Stimulated activated CD8-positive, alpha-beta memory T cell treated with anti-CD3 and anti-CD28 coated beads, Interleukin-2, amount 100 ng/mL, for 1 hour (primary cell): ENCODE results near the gene NOS3.

ENCODE experiments used
- DNase-seq, 2 donors: peaks; one replicate each; pipeline ENCODE4 v3.0.0-alpha.2; 2020; ENCODE audit warnings: low read depth in 2 of 2

The NOS3 gene

GRCh38 chr7:150979713-150980390 is 11.0 kb upstream of the NOS3 start:
- no peak for DNase-seq

GRCh38 chr7:150980663-150981062 is 10.2 kb upstream of the NOS3 start:
- DNase-seq = no peak

DNA sequence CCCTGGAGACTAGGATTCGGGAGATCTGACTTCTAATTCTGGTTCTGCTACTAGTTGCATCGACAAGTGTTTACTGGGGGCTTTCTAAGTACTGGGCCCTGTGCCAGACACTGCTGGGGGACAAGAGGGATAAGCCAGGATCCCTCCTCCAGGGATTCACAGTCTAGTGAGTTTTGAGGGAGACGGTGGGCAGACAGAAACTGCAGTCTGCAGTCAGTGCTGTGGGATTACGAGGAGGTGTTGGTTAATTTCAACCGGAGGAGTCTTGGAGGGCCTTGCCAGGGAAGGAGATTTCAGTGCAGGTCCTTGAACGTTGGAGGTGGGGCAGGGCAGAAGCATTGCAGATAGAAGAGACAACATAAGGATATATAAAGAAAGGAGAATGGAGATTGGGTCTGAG is 9.2 kb upstream of the NOS3 start:
- DNase-seq = no peak

DNA sequence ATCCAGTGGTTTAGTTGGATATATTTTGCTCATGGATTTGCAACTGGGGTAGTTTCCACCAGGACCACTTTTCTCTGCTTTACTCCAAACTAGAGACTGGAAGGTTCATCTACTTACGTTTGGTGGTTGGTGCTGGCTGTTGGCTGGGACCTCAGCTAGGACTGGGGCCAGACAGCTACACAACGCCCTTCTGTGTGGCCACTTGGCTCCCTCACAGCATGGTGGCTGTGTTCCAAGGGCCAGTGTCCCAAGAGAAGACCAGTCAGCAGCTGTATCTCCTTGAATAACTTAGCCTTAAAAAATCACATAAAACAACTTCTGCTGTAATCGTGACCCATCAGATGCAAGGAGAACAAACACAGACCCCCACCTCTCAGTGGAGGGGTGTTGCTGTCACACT is 8.5 kb upstream of the NOS3 start:
- no peak for DNase-seq

- DNase-seq = no peak
Measured at GRCh38 chr7:150983893-150984368, 6.9 kb upstream of the NOS3 start.

- peak in 1 of 2 donors; percentile 29 for DNase-seq
Measured at GRCh38 chr7:150986099-150986512, 4.7 kb upstream of the NOS3 start.

GRCh38 chr7:150986556-150986955 is 4.3 kb upstream of the NOS3 start:
- DNase-seq = no peak

DNA sequence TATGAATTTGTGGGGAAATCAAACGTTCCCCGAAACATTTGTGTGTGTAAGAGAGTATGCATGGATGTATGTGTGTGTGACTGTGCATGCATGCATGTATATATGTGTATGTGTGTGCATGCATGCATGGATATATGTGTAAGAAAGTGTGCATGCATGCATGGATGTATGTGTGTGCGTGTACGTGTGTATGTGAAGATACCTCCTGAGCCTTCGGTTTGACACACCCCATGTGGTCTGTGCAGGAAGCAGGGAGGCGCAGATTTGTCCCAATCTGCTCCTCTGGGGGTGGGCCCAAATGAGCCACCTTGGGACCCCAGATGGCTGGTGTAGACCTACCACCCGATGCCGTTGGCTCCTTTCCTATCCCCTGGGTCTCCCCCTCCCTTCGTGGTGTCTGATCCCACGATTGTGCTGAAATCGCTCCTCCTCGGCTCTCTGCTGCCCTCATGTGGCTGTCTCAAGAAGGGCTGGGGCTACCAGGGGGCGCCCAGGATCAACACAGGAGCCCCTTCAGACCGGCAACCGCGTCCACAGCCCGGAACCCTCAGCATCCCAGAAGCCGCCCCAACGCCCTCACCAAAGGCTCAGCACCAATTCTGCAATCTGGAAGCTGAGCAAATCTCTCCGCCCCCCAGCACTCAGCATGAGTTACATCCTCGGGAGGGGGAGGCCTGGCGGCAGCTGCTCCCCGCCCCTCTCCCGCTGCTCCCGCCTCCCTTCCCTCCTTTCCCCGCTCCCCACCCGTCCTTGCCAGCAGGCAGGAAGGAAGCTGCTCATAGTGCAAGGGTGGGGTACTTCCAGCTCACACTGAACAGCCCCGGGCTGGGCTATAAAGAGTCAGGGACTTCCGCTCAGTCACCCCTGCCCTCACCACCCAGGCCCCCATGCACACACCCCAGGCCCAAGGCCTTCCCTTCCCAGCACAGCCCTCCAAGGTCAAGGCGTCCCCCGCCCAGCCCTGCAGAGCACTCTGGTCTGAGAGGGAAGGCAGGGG is 2.3 kb upstream of the NOS3 start:
- peak in 1 of 2 donors; percentile 53 for DNase-seq

DNA sequence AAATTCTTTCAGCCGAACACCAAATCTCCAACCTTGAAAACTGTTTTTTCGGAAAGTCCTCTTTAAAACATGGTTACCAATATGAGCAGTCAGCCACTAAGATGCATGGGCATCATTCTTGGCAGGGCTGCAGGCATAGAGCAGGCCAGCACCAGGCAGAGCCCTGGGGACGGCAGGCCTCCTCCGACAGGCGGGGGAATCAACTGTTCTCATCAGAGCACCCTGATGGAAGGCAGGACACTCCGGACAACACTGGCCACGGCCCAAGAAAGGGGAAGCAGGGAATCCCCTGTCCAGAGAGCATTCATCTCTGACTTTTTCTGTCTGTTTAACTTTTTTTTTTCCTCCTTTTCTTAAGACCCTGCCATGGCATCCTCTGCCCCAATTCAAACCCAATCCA is 1.4 kb upstream of the NOS3 start:
- DNase-seq = no peak

- DNase-seq = no peak
Measured at GRCh38 chr7:150992051-150992640, 1.3 kb downstream of the NOS3 start.

- no peak for DNase-seq
Measured at GRCh38 chr7:150992833-150993302, 2.1 kb downstream of the NOS3 start.

DNA sequence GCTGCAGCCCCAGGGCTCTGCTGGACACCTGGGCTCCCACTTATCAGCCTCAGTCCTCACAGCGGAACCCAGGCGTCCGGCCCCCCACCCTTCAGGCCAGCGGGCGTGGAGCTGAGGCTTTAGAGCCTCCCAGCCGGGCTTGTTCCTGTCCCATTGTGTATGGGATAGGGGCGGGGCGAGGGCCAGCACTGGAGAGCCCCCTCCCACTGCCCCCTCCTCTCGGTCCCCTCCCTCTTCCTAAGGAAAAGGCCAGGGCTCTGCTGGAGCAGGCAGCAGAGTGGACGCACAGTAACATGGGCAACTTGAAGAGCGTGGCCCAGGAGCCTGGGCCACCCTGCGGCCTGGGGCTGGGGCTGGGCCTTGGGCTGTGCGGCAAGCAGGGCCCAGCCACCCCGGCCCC is 2.7 kb downstream of the NOS3 start:
- DNase-seq = no peak

GRCh38 chr7:150994141-150994837 is 3.5 kb downstream of the NOS3 start:
- DNase-seq = no peak

DNA sequence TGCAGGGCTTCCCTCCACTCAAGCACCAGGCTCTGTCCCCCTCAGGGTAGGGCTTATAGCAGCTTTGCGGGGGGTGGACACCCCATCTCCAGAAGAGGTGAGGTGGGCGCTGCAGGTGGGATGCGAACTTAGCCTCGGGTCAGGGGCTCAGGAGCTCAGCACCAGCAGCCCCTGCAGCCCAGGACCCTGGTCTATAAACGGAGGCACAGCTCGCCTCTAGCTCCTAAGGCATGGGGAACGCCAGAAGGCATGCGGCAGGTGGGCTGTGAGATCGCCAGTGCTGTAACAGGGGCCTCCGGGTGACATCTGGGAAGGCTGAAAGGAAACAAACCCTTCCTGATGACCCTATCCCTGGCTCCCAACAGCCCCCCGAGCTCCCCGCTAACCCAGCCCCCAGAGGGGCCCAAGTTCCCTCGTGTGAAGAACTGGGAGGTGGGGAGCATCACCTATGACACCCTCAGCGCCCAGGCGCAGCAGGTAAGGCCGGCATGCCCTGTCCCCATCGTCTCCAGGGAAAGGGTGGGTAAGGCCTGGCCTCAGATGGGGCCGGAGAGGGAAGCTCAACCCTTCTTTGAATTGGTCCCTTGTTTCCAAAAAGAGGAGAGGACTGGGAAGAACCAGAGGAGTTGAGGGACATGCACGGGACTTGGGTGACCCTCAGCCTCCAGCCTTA is 4.2 kb downstream of the NOS3 start:
- no peak for DNase-seq

DNA sequence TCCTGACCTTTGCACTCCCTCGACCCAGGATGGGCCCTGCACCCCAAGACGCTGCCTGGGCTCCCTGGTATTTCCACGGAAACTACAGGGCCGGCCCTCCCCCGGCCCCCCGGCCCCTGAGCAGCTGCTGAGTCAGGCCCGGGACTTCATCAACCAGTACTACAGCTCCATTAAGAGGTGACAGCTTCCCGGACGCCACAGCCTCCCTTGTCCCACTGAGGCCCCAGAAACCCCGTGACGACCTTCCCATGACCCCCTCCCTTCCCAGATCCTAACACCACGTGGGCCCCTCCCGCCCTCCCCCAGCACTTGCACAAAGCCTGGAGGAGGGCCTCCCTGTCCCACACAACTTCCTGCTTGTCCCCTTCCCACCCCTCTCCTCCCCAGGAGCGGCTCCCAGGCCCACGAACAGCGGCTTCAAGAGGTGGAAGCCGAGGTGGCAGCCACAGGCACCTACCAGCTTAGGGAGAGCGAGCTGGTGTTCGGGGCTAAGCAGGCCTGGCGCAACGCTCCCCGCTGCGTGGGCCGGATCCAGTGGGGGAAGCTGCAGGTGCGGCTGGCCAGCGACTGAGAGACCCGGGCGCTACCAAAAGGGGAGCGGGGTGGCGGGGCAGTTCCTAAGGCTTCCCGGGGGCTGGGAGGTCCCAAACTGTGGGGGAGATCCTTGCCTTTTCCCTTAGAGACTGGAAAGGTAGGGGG is 5.7 kb downstream of the NOS3 start:
- DNase-seq = no peak

DNA sequence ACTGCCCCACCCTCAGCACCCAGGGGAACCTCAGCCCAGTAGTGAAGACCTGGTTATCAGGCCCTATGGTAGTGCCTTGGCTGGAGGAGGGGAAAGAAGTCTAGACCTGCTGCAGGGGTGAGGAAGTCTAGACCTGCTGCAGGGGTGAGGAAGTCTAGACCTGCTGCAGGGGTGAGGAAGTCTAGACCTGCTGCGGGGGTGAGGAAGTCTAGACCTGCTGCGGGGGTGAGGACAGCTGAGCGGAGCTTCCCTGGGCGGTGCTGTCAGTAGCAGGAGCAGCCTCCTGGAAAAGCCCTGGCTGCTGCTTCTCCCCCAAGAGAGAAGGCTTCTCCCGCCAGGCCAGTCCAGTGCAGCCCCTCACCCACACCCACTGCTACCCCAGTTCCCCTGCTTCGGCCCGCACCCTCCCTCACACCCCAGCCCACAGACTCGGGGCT is 6.3 kb downstream of the NOS3 start:
- DNase-seq = no peak

- DNase-seq = no peak
Measured at GRCh38 chr7:150997817-150998216, 7.0 kb downstream of the NOS3 start.

DNA sequence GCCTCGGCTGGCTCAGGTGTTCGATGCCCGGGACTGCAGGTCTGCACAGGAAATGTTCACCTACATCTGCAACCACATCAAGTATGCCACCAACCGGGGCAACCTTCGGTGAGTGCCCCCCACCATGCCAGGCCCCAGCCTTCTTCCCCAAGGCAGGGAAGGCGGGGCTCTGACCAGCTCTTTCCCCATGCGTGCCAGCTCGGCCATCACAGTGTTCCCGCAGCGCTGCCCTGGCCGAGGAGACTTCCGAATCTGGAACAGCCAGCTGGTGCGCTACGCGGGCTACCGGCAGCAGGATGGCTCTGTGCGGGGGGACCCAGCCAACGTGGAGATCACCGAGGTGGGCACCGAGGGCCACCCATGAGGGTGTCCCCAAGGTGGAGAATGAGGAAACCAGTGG is 7.5 kb downstream of the NOS3 start:
- no peak for DNase-seq

DNA sequence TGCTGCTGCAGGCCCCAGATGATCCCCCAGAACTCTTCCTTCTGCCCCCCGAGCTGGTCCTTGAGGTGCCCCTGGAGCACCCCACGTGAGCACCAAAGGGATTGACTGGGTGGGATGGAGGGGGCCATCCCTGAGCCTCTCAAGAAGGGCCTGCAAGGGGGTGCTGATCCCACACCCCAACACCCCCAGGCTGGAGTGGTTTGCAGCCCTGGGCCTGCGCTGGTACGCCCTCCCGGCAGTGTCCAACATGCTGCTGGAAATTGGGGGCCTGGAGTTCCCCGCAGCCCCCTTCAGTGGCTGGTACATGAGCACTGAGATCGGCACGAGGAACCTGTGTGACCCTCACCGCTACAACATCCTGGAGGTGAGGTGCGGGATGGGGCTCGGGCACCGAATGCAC is 8.2 kb downstream of the NOS3 start:
- no peak for DNase-seq

DNA sequence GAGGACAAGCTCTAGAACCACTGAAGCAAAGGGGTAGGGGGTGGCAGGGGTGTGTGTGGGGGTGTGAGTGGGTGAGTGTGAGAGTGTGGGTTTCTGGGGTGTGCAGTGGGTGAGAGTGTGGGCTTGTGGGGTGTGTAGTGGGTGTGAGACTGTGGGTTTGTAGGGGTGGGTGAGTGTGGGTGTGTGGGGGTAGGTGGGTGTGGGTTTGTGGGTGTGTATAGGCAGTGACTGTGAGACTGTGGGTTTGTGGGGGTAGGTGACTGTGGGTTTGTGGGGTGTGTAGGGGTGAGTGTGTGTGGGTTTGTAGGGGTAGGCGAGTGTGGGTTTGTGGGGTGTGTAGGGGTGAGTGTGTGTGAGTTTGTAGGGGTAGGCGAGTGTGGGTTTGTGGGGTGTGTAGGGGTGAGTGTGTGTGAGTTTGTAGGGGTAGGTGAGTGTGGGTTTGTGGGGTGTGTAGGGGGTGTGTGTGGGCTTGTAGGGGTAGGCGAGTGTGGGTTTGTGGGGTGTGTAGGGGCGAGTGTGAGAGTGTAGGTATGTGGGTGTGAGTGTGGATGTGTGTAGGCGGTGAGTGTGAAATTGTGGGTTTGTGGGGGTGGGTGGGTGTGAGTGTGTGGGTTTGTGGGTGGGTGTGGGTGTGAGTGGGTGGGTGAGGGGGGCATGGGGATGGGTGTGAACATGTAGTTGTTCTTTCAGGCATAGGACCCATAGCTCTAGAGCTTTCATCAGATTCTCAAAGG is 8.8 kb downstream of the NOS3 start:
- no peak for DNase-seq
